SK-N-SH (cell line): Measurements from ENCODE around the gene KCNQ2. TPM values are rescaled to one million over a fixed set of nuclear protein-coding genes. Genes with fewer than 3 reads are reported as not detected.

Experiments
- CTCF ChIA-PET: fragments of 300-600, 350-600 bp; formaldehyde crosslinking; extraction: SDS; loops from one replicate; lab custom pipeline; 2021; lab: Yijun Ruan, JAX
- POLR2A ChIA-PET: fragments of 350-600 bp; sonication (Branson Sonifier 250); formaldehyde crosslinking; extraction: SDS; loops from one replicate; lab custom pipeline; 2020; ENCODE audit warnings: antibody characterized with exemption, inconsistent platforms; lab: Yijun Ruan, JAX
- DNase-seq: peaks from one replicate; pipeline ENCODE4 v3.0.0; 2012
- H2AFZ ChIP-seq: fragments of 200-600 bp; sonication (generic); 2 replicates; pipeline ENCODE4 v1.8.1; 2016; ENCODE audit warnings: antibody characterized with exemption, mild to moderate bottlenecking, low read depth
- H3F3A ChIP-seq: fragments of 200-600 bp; sonication (generic); replicated peaks from 2 replicates; pipeline ENCODE3; 2016; ENCODE audit warnings: antibody characterized with exemption, mild to moderate bottlenecking; ENCODE audit not compliant: insufficient read depth
- H3K27ac ChIP-seq, 2 experiments: fragments of 200-500 bp in 1 of 2; fragments of 200-600 bp in 1 of 2; sonication (Bioruptor generic) in 1 of 2; sonication (generic), shearing (Covaris generic) in 1 of 2; 2 replicates each; pipeline versions ENCODE4 v1.5.1 to v1.6.1; 2014 to 2016; ENCODE audit warnings: low read depth in 2 of 2, inconsistent platforms in 1 of 2, low read length in 1 of 2, mild to moderate bottlenecking in 1 of 2, mixed read lengths in 1 of 2
- H3K27me3 ChIP-seq: fragments of 200-600 bp; sonication (generic), shearing (Covaris generic); 2 replicates; pipeline ENCODE4 v1.6.1; 2016; ENCODE audit warnings: mixed run types; ENCODE audit not compliant: insufficient read depth
- H3K36me3 ChIP-seq, 2 experiments: fragments of 200-500 bp in 1 of 2; fragments of 200-600 bp in 1 of 2; sonication (Bioruptor generic) in 1 of 2; sonication (generic) in 1 of 2; replicated peaks in 1 of 2; 2 replicates each; pipeline versions ENCODE3 to v1.5.1; 2014 to 2016; ENCODE audit warnings: low read length in 1 of 2, mild to moderate bottlenecking in 1 of 2; ENCODE audit not compliant: insufficient read depth in 2 of 2, control insufficient read depth in 1 of 2
- H3K4me1 ChIP-seq, 2 experiments: fragments of 200-500 bp in 1 of 2; fragments of 200-600 bp in 1 of 2; sonication (Bioruptor generic) in 1 of 2; sonication (generic), shearing (Covaris generic) in 1 of 2; 2 replicates each; pipeline versions ENCODE4 v1.5.1 to v1.6.1; 2014 to 2016; ENCODE audit warnings: low read depth in 1 of 2, low read length in 1 of 2, mixed run types in 1 of 2; ENCODE audit not compliant: insufficient read depth in 2 of 2, control insufficient read depth in 1 of 2
- H3K4me2 ChIP-seq: fragments of 200-600 bp; sonication (generic), shearing (Covaris generic); 2 replicates; pipeline ENCODE4 v1.6.1; 2017; ENCODE audit warnings: mixed run types
- H3K4me3 ChIP-seq, 2 experiments: fragments of 200-500 bp in 1 of 2; fragments of 200-600 bp in 1 of 2; sonication (Bioruptor generic) in 1 of 2; sonication (generic), shearing (Covaris generic) in 1 of 2; 2 replicates each; pipeline versions ENCODE4 v1.5.1 to v1.8.1; 2014 to 2016; ENCODE audit warnings: low read depth in 2 of 2, inconsistent platforms in 1 of 2, low read length in 1 of 2, mild to moderate bottlenecking in 1 of 2, mixed read lengths in 1 of 2, moderate library complexity in 1 of 2
- H3K79me2 ChIP-seq: fragments of 200-600 bp; sonication (generic); 2 replicates; pipeline ENCODE4 v1.8.1; 2017; ENCODE audit warnings: mild to moderate bottlenecking; ENCODE audit not compliant: insufficient read depth
- H3K9ac ChIP-seq: fragments of 200-600 bp; sonication (generic); 2 replicates; pipeline ENCODE4 v1.6.1; 2017; ENCODE audit warnings: mixed run types
- H3K9me2 ChIP-seq: fragments of 200-600 bp; sonication (generic); 2 replicates; pipeline ENCODE4 v1.6.1; 2017; ENCODE audit warnings: mixed run types
- H3K9me3 ChIP-seq: fragments of 200-600 bp; sonication (generic); 2 replicates; pipeline ENCODE4 v1.6.1; 2017; ENCODE audit warnings: mixed run types, mild to moderate bottlenecking, moderate library complexity
- H4K20me1 ChIP-seq: fragments of 200-600 bp; sonication (generic); 2 replicates; pipeline ENCODE4 v1.6.1; 2017; ENCODE audit warnings: mild to moderate bottlenecking, mixed run types; ENCODE audit not compliant: insufficient read depth
- ELF1 ChIP-seq: IDR thresholded peaks from 2 replicates; pipeline ENCODE4 v1.4.0; 2012
- EP300 ChIP-seq, 2 experiments: IDR thresholded peaks; 2 replicates each; pipeline versions ENCODE4 v1.4.0 to v1.6.1; 2012; ENCODE audit warnings: borderline replicate concordance in 1 of 2, low read depth in 1 of 2, low read length in 1 of 2
- EZH2phosphoT487 ChIP-seq: fragments of 200-600 bp; sonication (generic); IDR thresholded peaks from 2 replicates; pipeline ENCODE4 v1.6.1; 2017; ENCODE audit warnings: low read depth, mixed run types, mild to moderate bottlenecking, antibody characterized with exemption, moderate library complexity, borderline replicate concordance
- FOSL2 ChIP-seq: IDR thresholded peaks from 2 replicates; pipeline ENCODE4 v1.4.0; 2012; ENCODE audit warnings: low read depth, mild to moderate bottlenecking, moderate library complexity, borderline replicate concordance
- JUND ChIP-seq: IDR thresholded peaks from 2 replicates; pipeline ENCODE4 v1.4.0; 2012
- MAX ChIP-seq: IDR thresholded peaks from 2 replicates; pipeline ENCODE4 v1.4.0; 2012; ENCODE audit warnings: low read depth
- MXI1 ChIP-seq: IDR thresholded peaks from 2 replicates; pipeline ENCODE4 v1.6.1; 2012; ENCODE audit warnings: mild to moderate bottlenecking, low read depth, low read length, improper control_type of control experiment
- POLR2AphosphoS5 ChIP-seq: IDR thresholded peaks from 2 replicates; pipeline ENCODE4 v1.6.1; 2012; ENCODE audit warnings: low read depth, low read length
- RAD21 ChIP-seq: IDR thresholded peaks from 2 replicates; pipeline ENCODE4 v1.6.1; 2012; ENCODE audit warnings: mild to moderate bottlenecking, low read length
- RCOR1 ChIP-seq: fragments of 150-350 bp; IDR thresholded peaks from 2 replicates; pipeline ENCODE4 v1.6.1; 2017; ENCODE audit warnings: antibody characterized with exemption, low read length
- REST ChIP-seq: IDR thresholded peaks from 2 replicates; pipeline ENCODE4 v1.6.1; 2012; ENCODE audit warnings: mild to moderate bottlenecking, low read depth, low read length, moderate library complexity
- SMC3 ChIP-seq: IDR thresholded peaks from 2 replicates; pipeline ENCODE4 v1.6.1; 2012; ENCODE audit warnings: low read depth, low read length, improper control_type of control experiment
- WGBS: methylation state at CpG from one replicate; pipeline ENCODE4 v1.1.6; 2017; ENCODE audit warnings: low lambda C conversion rate; 5-methylcytosine and 5-hydroxymethylcytosine counted together
- polyA plus RNA-seq, 3 experiments: library from polyadenylated mRNA; depleted of rRNA; stranded (reverse); fragments of >200 nt; gene quantifications; 2 replicates each; pipeline ENCODE4 v1.2.3, GENCODE V29; 2012

Gene KCNQ2
- polyA plus RNA-seq, 1 of the 3 experiments (the other 2 are of a cell fraction), result 3.9 TPM

- peaks cover 0 to 6% of the 10 kb centered on the region in 2 experiments for H3K36me3 ChIP-seq
- H2AFZ ChIP-seq, result no peak overlapping the region
- H3F3A ChIP-seq, result peaks cover 7% of the 10 kb centered on the region
- POLR2A ChIA-PET, result no interaction called here
- CTCF ChIA-PET, result interaction anchor here (0.7 kb wide), 1 partner anchor 9 kb away, joined by 3 read pairs; no protein-coding TSS in a partner anchor
- H3K9me2 ChIP-seq, result no peaks in the 10 kb centered on the region
- H3K79me2 ChIP-seq, result no peaks in the 10 kb centered on the region
- H3K4me3 ChIP-seq, result peak overlapping the region in 1 of 2 experiments; percentile 52; a peak in 2 of 4 replicates
- TF ChIP-seq MXI1 (0 out of 2 replicates have a peak, but pooled peaks have one; percentile 6), RCOR1 (no peak)
- peak overlapping the region in 1 of 2 experiments; percentile 68; a peak in 1 of 4 replicates for H3K27ac ChIP-seq
- H3K27me3 ChIP-seq, result no peaks in the 10 kb centered on the region
- 36% methylated on average over 11 of the region's 48 CpGs for WGBS
- H4K20me1 ChIP-seq, result no peaks in the 10 kb centered on the region; the same call in 1 of the 2 replicates
- no peak overlapping the region for H3K9ac ChIP-seq
- peak; percentile 76 for DNase-seq
- peaks cover 0 to 51% of the 10 kb centered on the region in 2 experiments; a peak in 1 of 4 replicates for H3K4me1 ChIP-seq
- H3K4me2 ChIP-seq, result peak overlapping the region; percentile 62; the same call in 1 of the 2 replicates
- H3K9me3 ChIP-seq, result no peaks in the 10 kb centered on the region
Measured at GRCh38 chr20:63499338-63499969, 27.0 kb upstream of the KCNQ2 start.

- Histone ChIP-seq H3K4me2 (peak within 1 kb of the TSS; percentile 69), H3K79me2 (no peaks in the 10 kb centered on the region), H3K9me2 (no peaks in the 10 kb centered on the region), H3K36me3 (peaks cover 0 to 6% of the 10 kb centered on the region in 2 experiments), H3K9me3 (no peaks in the 10 kb centered on the region), H3K27me3 (no peaks in the 10 kb centered on the region), H3F3A (peaks cover 7% of the 10 kb centered on the region), H4K20me1 (no peaks in the 10 kb centered on the region; the same call in 1 of the 2 replicates), H2AFZ (no peak within 1 kb of the TSS), H3K9ac (no peak within 1 kb of the TSS), H3K4me1 (peaks cover 0 to 51% of the 10 kb centered on the region in 2 experiments; a peak in 1 of 4 replicates), H3K27ac (peak within 1 kb of the TSS in 1 of 2 experiments; percentile 82; a peak in 2 of 4 replicates), H3K4me3 (peak within 1 kb of the TSS; percentile 52 to 53)
- WGBS, result under 1% methylated on average over 17 of the region's 58 CpGs
- ChIA-PET POLR2A (no interaction called here), CTCF (interaction anchor here (1.1 kb wide), 1 partner anchor 28 kb away, joined by 3 read pairs; no protein-coding TSS in a partner anchor)
- DNase-seq, result peak; percentile 87
- TF ChIP-seq MXI1, result 0 out of 2 replicates have a peak, but pooled peaks have one; percentile 6
- TF ChIP-seq EP300 (IDR thresholded peaks at IDR 0.05; ENCODE audit: borderline replicate concordance in 1 of 2, low read depth in 1 of 2, low read length in 1 of 2), result no peak
- TF ChIP-seq FOSL2, result no peak
- TF ChIP-seq, all 33 proteins: peak for 1
Measured at GRCh38 chr20:63498960-63499337, 26.5 kb upstream of the KCNQ2 start, which contains the start of gene EEF1A2. EEF1A2 (minus strand) TSS chr20:63499083; CDS start chr20:63497763, 1,320 bp downstream.

GRCh38 chr20:63497946-63498935 lies 25.8 kb upstream of the KCNQ2 start:
- Histone ChIP-seq H3K9ac (no peak overlapping the region), H3K27me3 (no peaks in the 10 kb centered on the region), H3K4me2 (peak overlapping the region; percentile 69), H3F3A (peaks cover 7% of the 10 kb centered on the region), H2AFZ (no peak overlapping the region), H3K9me3 (no peaks in the 10 kb centered on the region), H3K79me2 (no peaks in the 10 kb centered on the region), H4K20me1 (no peaks in the 10 kb centered on the region; the same call in 1 of the 2 replicates), H3K36me3 (peaks cover 0 to 6% of the 10 kb centered on the region in 2 experiments), H3K27ac (peak overlapping the region in 1 of 2 experiments; percentile 82; a peak in 2 of 4 replicates), H3K4me1 (peaks cover 0 to 47% of the 10 kb centered on the region in 2 experiments; a peak in 1 of 4 replicates), H3K9me2 (no peaks in the 10 kb centered on the region), H3K4me3 (peak overlapping the region; percentile 52 to 53; a peak in 3 of 4 replicates)
- POLR2A ChIA-PET, result interaction anchor here (0.8 to 3.3 kb wide), 3 partner anchors 23 to 41 kb away, joined by 4 to 31 read pairs (median 10); partner anchors contain the start of gene PPDPF
- WGBS, result 4% methylated on average over 16 of the region's 60 CpGs
- CTCF ChIA-PET, result interaction anchor here (1.0 to 3.4 kb wide), 6 partner anchors 15 to 40 kb away, joined by 3 to 76 read pairs (median 27); partner anchors contain the start of genes PPDPF and PTK6
- DNase-seq, result peak; percentile 90
- TF ChIP-seq POLR2AphosphoS5, result no peak
- TF ChIP-seq SMC3, result no peak
- no peak for TF ChIP-seq EZH2phosphoT487
- TF ChIP-seq REST, result no peak
- TF ChIP-seq FOSL2, result peak; percentile 62; the same call in 1 of the 2 replicates
- TF ChIP-seq JUND, result no peak
- TF ChIP-seq MAX, result peak; percentile 14; the same call in 1 of the 2 replicates
- TF ChIP-seq ELF1, result no peak
- TF ChIP-seq EP300 (IDR thresholded peaks at IDR 0.05; ENCODE audit: borderline replicate concordance in 1 of 2, low read depth in 1 of 2, low read length in 1 of 2), result no peak
- TF ChIP-seq RAD21, result no peak; the same call in 1 of the 2 replicates
